H1 (cell line): Measurements from ENCODE around the gene CPEB3. TPM values are rescaled to one million over a fixed set of nuclear protein-coding genes. Genes with fewer than 3 reads are reported as not detected.

Experiments
- CTCF ChIA-PET: fragments of 300-600 bp; sonication (Branson Sonifier 250); formaldehyde crosslinking; loops from one replicate; lab custom pipeline; 2021; ENCODE audit not compliant: partially characterized antibody; lab: Charles Lee
- POLR2A ChIA-PET: fragments of 300-600 bp; sonication (Branson Sonifier 250); formaldehyde crosslinking; loops from one replicate; lab custom pipeline; 2021; ENCODE audit warnings: inconsistent platforms; ENCODE audit not compliant: partially characterized antibody; lab: Charles Lee
- DNase-seq, 2 experiments: peaks; one replicate each; pipeline versions ENCODE4 v3.0.0 to v3.0.0-alpha.2; 2010 to 2022; ENCODE audit warnings: low spot score in 2 of 2, low read depth in 1 of 2, mixed read lengths in 1 of 2
- FAIRE-seq: peaks from 2 replicates; lab custom pipeline; 2011; peaks lifted over from hg19 to GRCh38; lab: Jason Lieb, UNC
- H2AFZ ChIP-seq: 2 replicates; pipeline ENCODE4 v1.8.1; 2012; ENCODE audit warnings: low read length, inconsistent platforms
- H2AK5ac ChIP-seq: 2 replicates; pipeline ENCODE4 v1.6.1; 2013; ENCODE audit warnings: low read depth, low read length
- H2BK120ac ChIP-seq: replicated peaks from 2 replicates; pipeline ENCODE3; 2013; ENCODE audit warnings: low read depth, low read length, inconsistent platforms
- H2BK12ac ChIP-seq: 2 replicates; pipeline ENCODE4 v1.6.1; 2013; ENCODE audit warnings: low read depth, low read length
- H2BK15ac ChIP-seq: 2 replicates; pipeline ENCODE4 v1.6.1; 2013; ENCODE audit warnings: low read length
- H2BK20ac ChIP-seq: 2 replicates; pipeline ENCODE4 v1.6.1; 2013; ENCODE audit warnings: low read length
- H2BK5ac ChIP-seq: 2 replicates; pipeline ENCODE4 v1.6.1; 2013; ENCODE audit warnings: low read depth, low read length
- H3K14ac ChIP-seq: 2 replicates; pipeline ENCODE4 v1.6.1; 2013; ENCODE audit warnings: inconsistent platforms; ENCODE audit not compliant: insufficient read length
- H3K18ac ChIP-seq: 2 replicates; pipeline ENCODE4 v1.6.1; 2013; ENCODE audit warnings: low read length; ENCODE audit errors: extremely low read depth
- H3K23ac ChIP-seq: 2 replicates; pipeline ENCODE4 v1.6.1; 2013; ENCODE audit warnings: inconsistent platforms; ENCODE audit not compliant: insufficient read length
- H3K23me2 ChIP-seq: 2 replicates; pipeline ENCODE4 v1.6.1; 2013; ENCODE audit warnings: low read depth, low read length
- H3K27ac ChIP-seq: 2 replicates; pipeline ENCODE4 v1.6.1; 2011; ENCODE audit warnings: low read depth, low read length, inconsistent platforms
- H3K27me3 ChIP-seq, 4 experiments: replicated peaks in 1 of 4; 1 replicate in 1 of 4; 2 replicates in 3 of 4; pipeline versions ENCODE4 v1.6.1 to v1.8.1; 2011 to 2013; ENCODE audit warnings: low read length in 3 of 4, mild to moderate bottlenecking in 3 of 4, inconsistent platforms in 2 of 4, mixed read lengths in 2 of 4, moderate library complexity in 1 of 4; ENCODE audit not compliant: control insufficient read depth in 3 of 4, insufficient read depth in 3 of 4; ENCODE audit errors: extremely low read depth in 1 of 4
- H3K36me3 ChIP-seq, 4 experiments: 2 replicates each; pipeline versions ENCODE4 v1.6.1 to v1.8.1; 2011 to 2013; ENCODE audit warnings: mild to moderate bottlenecking in 4 of 4, low read length in 3 of 4, moderate library complexity in 2 of 4, control low read depth in 1 of 4, inconsistent platforms in 1 of 4; ENCODE audit not compliant: insufficient read depth in 4 of 4, control insufficient read depth in 2 of 4
- H3K4ac ChIP-seq: replicated peaks from 2 replicates; pipeline ENCODE3; 2013; ENCODE audit warnings: low read length, low read depth, mixed read lengths, inconsistent platforms; ENCODE audit not compliant: insufficient read length
- H3K4me1 ChIP-seq, 4 experiments: replicated peaks in 1 of 4; 1 replicate in 1 of 4; 2 replicates in 3 of 4; pipeline versions ENCODE4 v1.6.1 to v1.8.1; 2011 to 2013; ENCODE audit warnings: low read length in 3 of 4, inconsistent platforms in 2 of 4, mixed read lengths in 1 of 4; ENCODE audit not compliant: insufficient read depth in 4 of 4, control insufficient read depth in 3 of 4
- H3K4me2 ChIP-seq, 2 experiments: 2 replicates each; pipeline versions ENCODE4 v1.6.1 to v1.8.1; 2011 to 2013; ENCODE audit warnings: low read depth in 2 of 2, low read length in 2 of 2, control low read depth in 1 of 2, inconsistent platforms in 1 of 2, mild to moderate bottlenecking in 1 of 2; ENCODE audit not compliant: insufficient read depth in 1 of 2
- H3K4me3 ChIP-seq, 4 experiments: fragments of 200-600, 300-600 bp in 1 of 4; sonication (generic), shearing (Covaris generic), sonication (Bioruptor Twin) in 1 of 4; 2 replicates each; pipeline versions ENCODE4 v1.5.1 to v1.8.1; 2011 to 2016; ENCODE audit warnings: low read length in 4 of 4, low read depth in 3 of 4, control low read depth in 2 of 4, inconsistent platforms in 2 of 4, mild to moderate bottlenecking in 2 of 4, mixed read lengths in 1 of 4, moderate library complexity in 1 of 4; ENCODE audit not compliant: insufficient read depth in 2 of 4; ENCODE audit errors: extremely low read depth in 1 of 4
- H3K56ac ChIP-seq: replicated peaks from 2 replicates; pipeline ENCODE3; 2013; ENCODE audit warnings: low read depth, mild to moderate bottlenecking, mixed read lengths, low read length, inconsistent platforms; ENCODE audit not compliant: insufficient read length
- H3K79me1 ChIP-seq: 2 replicates; pipeline ENCODE4 v1.6.1; 2013; ENCODE audit warnings: low read depth, low read length, control low read depth
- H3K79me2 ChIP-seq, 2 experiments: 2 replicates each; pipeline versions ENCODE4 v1.6.1 to v1.8.1; 2012 to 2013; ENCODE audit warnings: low read length in 2 of 2, mild to moderate bottlenecking in 2 of 2, inconsistent platforms in 1 of 2; ENCODE audit not compliant: insufficient read depth in 2 of 2, control insufficient read depth in 1 of 2
- H3K9ac ChIP-seq, 4 experiments: replicated peaks in 1 of 4; 1 replicate in 1 of 4; 2 replicates in 3 of 4; pipeline versions ENCODE4 v1.6.1 to v1.8.1; 2011 to 2013; ENCODE audit warnings: low read depth in 3 of 4, low read length in 3 of 4, control low read depth in 2 of 4, mild to moderate bottlenecking in 2 of 4, moderate library complexity in 2 of 4, inconsistent platforms in 1 of 4; ENCODE audit errors: extremely low read depth in 1 of 4
- H3K9me3 ChIP-seq, 2 experiments: 2 replicates each; pipeline versions ENCODE4 v1.6.1 to v1.8.1; 2012 to 2013; ENCODE audit warnings: mild to moderate bottlenecking in 2 of 2, moderate library complexity in 2 of 2, control low read depth in 1 of 2, inconsistent platforms in 1 of 2, low read depth in 1 of 2, low read length in 1 of 2, mixed read lengths in 1 of 2; ENCODE audit not compliant: insufficient read depth in 2 of 2
- H4K20me1 ChIP-seq, 2 experiments: replicated peaks in 1 of 2; 2 replicates each; pipeline versions ENCODE3 to v1.8.1; 2011 to 2013; ENCODE audit warnings: inconsistent platforms in 2 of 2, low read length in 2 of 2, mild to moderate bottlenecking in 1 of 2; ENCODE audit not compliant: insufficient read depth in 2 of 2, control insufficient read depth in 1 of 2
- H4K5ac ChIP-seq: 2 replicates; pipeline ENCODE4 v1.6.1; 2013; ENCODE audit warnings: low read length, low read depth, mixed read lengths, inconsistent platforms; ENCODE audit not compliant: insufficient read length
- H4K8ac ChIP-seq: 2 replicates; pipeline ENCODE4 v1.8.0; 2013; ENCODE audit warnings: mild to moderate bottlenecking, moderate library complexity, low read length, inconsistent platforms; ENCODE audit not compliant: insufficient read depth; ENCODE audit errors: extremely low read depth
- H4K91ac ChIP-seq: replicated peaks from 2 replicates; pipeline ENCODE3; 2013; ENCODE audit warnings: low read length, mixed read lengths, inconsistent platforms; ENCODE audit not compliant: insufficient read length
- BRCA1 ChIP-seq: IDR thresholded peaks from 2 replicates; pipeline ENCODE4 v1.6.1; 2012; ENCODE audit warnings: low read depth, low read length, improper control_type of control experiment
- CHD1 ChIP-seq: IDR thresholded peaks from 2 replicates; pipeline ENCODE4 v1.6.1; 2012; ENCODE audit warnings: low read depth, low read length, improper control_type of control experiment
- POU5F1 ChIP-seq: IDR thresholded peaks from 2 replicates; pipeline ENCODE4 v1.6.1; 2011; ENCODE audit warnings: low read depth, mild to moderate bottlenecking, low read length, moderate library complexity
- SAP30 ChIP-seq: fragments of 300-600 bp; sonication (generic); IDR thresholded peaks from 2 replicates; pipeline ENCODE4 v1.7.1; 2012; ENCODE audit warnings: low read length, moderate library complexity, mild to moderate bottlenecking, inconsistent platforms; ENCODE audit not compliant: insufficient read depth, insufficient replicate concordance
- SP1 ChIP-seq: IDR thresholded peaks from 2 replicates; pipeline ENCODE4 v1.6.1; 2011; ENCODE audit warnings: low read depth, low read length
- SP4 ChIP-seq: IDR thresholded peaks from 2 replicates; pipeline ENCODE4 v1.6.1; 2012; ENCODE audit warnings: low read length, inconsistent platforms
- SRF ChIP-seq: IDR thresholded peaks from 2 replicates; pipeline ENCODE4 v1.6.1; 2011; ENCODE audit warnings: mild to moderate bottlenecking, low read depth, low read length, moderate library complexity
- TBP ChIP-seq: IDR thresholded peaks from 2 replicates; pipeline ENCODE4 v1.6.1; 2011; ENCODE audit warnings: low read depth, low read length, improper control_type of control experiment
- TCF12 ChIP-seq: IDR thresholded peaks from 2 replicates; pipeline ENCODE4 v1.6.1; 2011; ENCODE audit warnings: low read depth, mild to moderate bottlenecking, low read length
- TEAD4 ChIP-seq: IDR thresholded peaks from 2 replicates; pipeline ENCODE4 v1.6.1; 2012; ENCODE audit warnings: low read depth, low read length, inconsistent platforms, mixed read lengths
- YY1 ChIP-seq: IDR thresholded peaks from 2 replicates; pipeline ENCODE4 v1.6.1; 2011; ENCODE audit warnings: low read depth, mild to moderate bottlenecking, low read length
- WGBS, 2 experiments: shearing (Covaris generic) in 1 of 2; methylation state at CpG; one replicate each; pipeline versions ENCODE4 v1.1.6 to v1.1.7; 2013 to 2015; ENCODE audit warnings: low lambda C conversion rate in 2 of 2, mixed read lengths in 2 of 2, inconsistent platforms in 1 of 2, low coverage in 1 of 2, missing lambda C conversion rate in 1 of 2; ENCODE audit not compliant: insufficient replicate concordance in 2 of 2, insufficient coverage in 1 of 2, insufficient read length in 1 of 2; ENCODE audit errors: extremely low coverage in 1 of 2, missing lambda C conversion rate in 1 of 2; 5-methylcytosine and 5-hydroxymethylcytosine counted together
- polyA plus RNA-seq, 7 experiments: library from polyadenylated mRNA; depleted of rRNA in 3 of 7; stranded (reverse) in 5 of 7; unstranded in 2 of 7; fragments of >200 nt in 5 of 7; fragments of 200-250 nt in 2 of 7; gene quantifications; 1 replicate in 5 of 7; 2 replicates in 1 of 7; 4 replicates in 1 of 7; pipeline versions ENCODE4 v1.2.1 to v1.2.3, GENCODE V29; 2011 to 2013; ENCODE audit warnings: missing spikeins in 2 of 7, mixed read lengths in 2 of 7
- total RNA-seq: library from RNA; stranded (reverse); fragmentation: NEBNext Ultra II Directional; extraction: Animal tissue kit (Norgen Biotek cat#: 25700); gene quantifications from 2 replicates; pipeline ENCODE4 v1.2.1, GENCODE V29; 2021
- TF ChIP-seq, protein P1 (sequence below): IDR thresholded peaks from 2 replicates; pipeline ENCODE4 v1.6.1; 2012; ENCODE audit warnings: inconsistent platforms

Gene CPEB3
- total and polyA plus RNA-seq, 2 of the 8 experiments (the other 6 are each of a cell fraction or from before 2014, with no cell fraction given): 0.39 to 1.7 TPM

DNA sequence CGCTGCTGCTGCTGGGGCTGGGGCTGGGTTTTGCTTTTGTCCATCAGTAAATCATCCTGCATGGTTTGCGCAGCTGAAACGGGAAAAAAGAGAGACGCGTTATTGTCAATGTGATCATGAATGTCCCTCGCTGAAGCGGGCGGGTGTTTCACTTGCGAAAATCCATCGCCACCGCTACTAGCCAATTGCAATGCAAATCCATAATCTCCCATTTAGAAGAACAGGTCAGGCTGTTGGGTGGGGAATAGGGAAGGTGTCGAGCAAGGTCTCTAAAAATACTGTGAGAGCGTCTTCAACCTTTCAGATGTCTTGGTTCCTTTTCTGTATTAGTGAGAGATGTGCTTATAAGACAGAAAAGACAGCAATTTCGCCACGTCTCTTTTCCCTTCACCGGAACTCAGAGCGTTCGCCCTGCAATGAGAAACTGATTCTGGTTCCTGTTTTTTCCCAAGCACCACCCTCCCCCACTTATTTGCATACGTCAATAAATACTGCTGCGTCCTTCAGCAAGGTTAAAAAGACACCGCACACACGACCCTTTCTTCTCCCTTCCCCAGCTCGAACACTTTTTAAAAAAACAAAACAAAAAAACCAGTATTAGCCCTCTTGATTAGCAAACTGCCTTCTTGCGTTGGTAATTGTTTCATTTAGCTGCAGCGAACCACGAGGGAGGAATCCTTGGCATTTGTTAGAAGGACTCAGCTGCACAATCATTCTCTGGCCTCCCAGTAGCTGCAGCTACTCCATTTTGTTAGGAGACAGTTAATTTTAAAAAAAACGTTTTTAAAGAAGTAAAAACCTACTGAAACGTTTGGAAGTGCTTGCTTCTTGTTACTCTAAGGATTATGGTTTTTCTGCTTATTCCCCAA lies 50.4 kb downstream of the CPEB3 start:
- Histone ChIP-seq H3K27me3 (peaks cover 8 to 26% (median 23%) of the 10 kb centered on the region in 4 experiments), H2AFZ (peak overlapping the region; percentile 74), H3K18ac (no peak overlapping the region), H3K4me1 (peaks cover 0 to 10% (median 7%) of the 10 kb centered on the region in 4 experiments; a peak in 3 of 7 replicates), H3K9ac (peak overlapping the region in 3 of 4 experiments; percentile 22 to 47 (median 35); a peak in 5 of 7 replicates), H4K8ac (no peak overlapping the region), H2AK5ac (no peak overlapping the region), H4K20me1 (no peaks in the 10 kb centered on the region), H3K23ac (no peak overlapping the region), H2BK15ac (no peak overlapping the region), H2BK120ac (no peak overlapping the region), H3K4me3 (peak overlapping the region; percentile 53 to 82 (median 76)), H3K14ac (no peak overlapping the region), H3K4me2 (peak overlapping the region; percentile 80 to 99), H3K9me3 (no peaks in the 10 kb centered on the region), H2BK12ac (no peak overlapping the region), H3K36me3 (no peaks in the 10 kb centered on the region), H3K27ac (no peak overlapping the region), H3K23me2 (peaks cover 17% of the 10 kb centered on the region), H2BK20ac (no peak overlapping the region), H3K4ac (no peak overlapping the region), H3K79me2 (no peaks in the 10 kb centered on the region), H2BK5ac (no peak overlapping the region), H3K56ac (no peak overlapping the region), H4K5ac (no peak overlapping the region), H4K91ac (no peak overlapping the region), H3K79me1 (no peaks in the 10 kb centered on the region)
- FAIRE-seq: peak; percentile 81
- ChIA-PET POLR2A (interaction anchor here (0.6 to 1.7 kb wide), 4 partner anchors 9 to 341 kb away, joined by 3 read pairs; no protein-coding TSS in a partner anchor), CTCF (interaction anchor here (2.1 kb wide), 1 partner anchor 50 kb away, joined by 5 read pairs; the partner anchor contains the start of genes CPEB3 and MARCHF5)
- 2% methylated on average over 28 of the region's 28 CpGs; no CpG with 5 or more reads in 1 of the 2 experiments for whole genome bisulfite sequencing, 2 experiments
- peak in 1 of 2 experiments; percentile 47 for DNase-seq
- no peak for TF ChIP-seq TCF12
- TF ChIP-seq BRCA1: no peak
- TF ChIP-seq SAP30: peak; percentile 70
- TF ChIP-seq, protein P1, sequence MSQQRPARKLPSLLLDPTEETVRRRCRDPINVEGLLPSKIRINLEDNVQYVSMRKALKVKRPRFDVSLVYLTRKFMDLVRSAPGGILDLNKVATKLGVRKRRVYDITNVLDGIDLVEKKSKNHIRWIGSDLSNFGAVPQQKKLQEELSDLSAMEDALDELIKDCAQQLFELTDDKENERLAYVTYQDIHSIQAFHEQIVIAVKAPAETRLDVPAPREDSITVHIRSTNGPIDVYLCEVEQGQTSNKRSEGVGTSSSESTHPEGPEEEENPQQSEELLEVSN: no peak
- peak; percentile 68; the same call in 1 of the 2 replicates for TF ChIP-seq YY1
- peak; percentile 67; the same call in 1 of the 2 replicates for TF ChIP-seq POU5F1
- TF ChIP-seq SP4: no peak
- no peak for TF ChIP-seq CHD1
- TF ChIP-seq TEAD4: 0 out of 2 replicates have a peak, but pooled peaks have one; percentile 16
- TF ChIP-seq SP1: 0 out of 2 replicates have a peak, but pooled peaks have one; percentile 55
- TF ChIP-seq TBP: no peak
- TF ChIP-seq SRF: no peak
